GM19043 (cell line): ENCODE data around the gene PHF12.

ENCODE experiments used
- ATAC-seq: cut with Tn5 transposase; IDR thresholded peaks from one replicate; pipeline ENCODE4 v1.9.1; 2021; ENCODE audit warnings: low read depth; ENCODE audit not compliant: unreplicated experiment

Gene PHF12

GRCh38 chr17:28977659-28978355 is 26.5 kb upstream of the PHF12 start:
- no peak for ATAC-seq

- ATAC-seq = no peak
These were observed 24.3 kb upstream of the PHF12 start for GRCh38 chr17:28975646-28976045.

GRCh38 chr17:28975031-28975430 is 23.7 kb upstream of the PHF12 start:
- ATAC-seq = no peak

DNA sequence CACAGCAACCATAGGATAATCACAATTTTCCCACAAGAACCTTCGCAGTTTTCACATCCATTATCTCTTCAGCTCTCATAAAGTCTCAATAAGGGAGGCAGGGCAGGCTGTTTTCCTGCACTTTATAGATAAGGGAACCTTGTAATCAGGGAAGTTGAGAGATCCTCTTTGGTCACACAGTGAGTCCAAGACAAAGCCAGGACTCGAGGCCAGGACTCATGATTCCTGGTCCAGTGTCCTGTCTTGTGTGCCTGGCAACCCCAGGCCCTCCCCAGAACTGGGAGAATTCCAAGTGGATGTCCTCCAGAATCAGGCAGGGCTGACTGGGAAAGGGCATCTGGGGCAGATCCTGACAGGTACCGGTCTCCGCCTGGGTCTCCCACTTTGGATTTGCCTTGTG is 23.1 kb upstream of the PHF12 start:
- no peak for ATAC-seq

GRCh38 chr17:28973425-28973824 is 22.1 kb upstream of the PHF12 start:
- ATAC-seq = no peak

DNA sequence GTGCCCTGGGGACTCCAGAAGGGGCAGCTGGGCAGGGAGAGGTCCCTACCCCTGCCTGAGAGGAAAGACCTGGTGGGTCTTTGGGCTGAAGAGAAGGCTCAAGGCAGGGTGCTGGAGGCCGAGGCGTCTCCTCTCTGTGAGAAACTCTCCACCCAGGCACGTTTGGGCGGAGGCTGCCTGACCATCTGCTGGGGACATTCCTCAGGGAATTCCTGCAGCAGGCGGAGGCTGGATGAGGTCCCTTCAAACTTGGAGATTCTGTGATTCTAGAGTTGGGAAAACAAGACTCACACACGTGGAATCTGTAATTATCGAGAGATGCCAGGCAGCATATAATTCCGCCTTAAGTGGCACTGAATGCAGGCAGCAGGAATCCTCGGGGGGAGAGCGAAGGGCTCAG is 21.1 kb upstream of the PHF12 start:
- no peak for ATAC-seq

GRCh38 chr17:28970879-28971278 is 19.6 kb upstream of the PHF12 start:
- ATAC-seq = no peak

DNA sequence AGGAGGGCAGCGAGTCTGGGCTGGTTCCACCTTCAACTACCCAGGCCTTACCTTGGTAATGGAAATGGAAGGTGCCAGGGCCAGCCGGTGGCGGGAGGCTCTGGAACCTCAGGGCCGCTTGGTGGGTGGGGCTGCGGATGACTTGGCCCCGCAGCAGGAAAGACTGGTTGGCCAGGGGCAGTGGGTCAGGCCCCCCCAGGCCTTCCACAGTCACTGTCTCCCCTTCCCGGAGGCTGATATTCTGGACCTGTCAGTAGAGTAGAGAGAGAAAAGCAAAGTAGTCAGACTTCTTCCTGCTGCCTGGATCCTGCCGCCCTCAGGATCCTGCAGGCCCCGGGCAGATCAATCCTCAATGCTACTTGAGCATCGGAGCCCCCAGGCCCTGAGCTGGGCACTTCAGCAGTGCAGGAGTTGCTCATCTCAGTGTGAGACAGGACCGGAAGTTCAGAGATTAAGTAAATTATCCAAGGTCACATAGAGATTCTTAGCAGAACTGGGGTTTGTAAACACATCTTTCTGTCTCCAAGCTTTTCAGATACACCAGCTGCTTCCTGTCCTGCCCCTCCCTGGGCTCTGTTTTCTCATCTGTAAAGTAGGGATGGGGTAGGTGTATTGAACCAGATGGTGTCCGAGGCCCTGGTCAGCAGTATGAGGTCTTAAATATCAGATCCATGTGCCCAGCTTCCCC is 18.5 kb upstream of the PHF12 start:
- no peak for ATAC-seq

DNA sequence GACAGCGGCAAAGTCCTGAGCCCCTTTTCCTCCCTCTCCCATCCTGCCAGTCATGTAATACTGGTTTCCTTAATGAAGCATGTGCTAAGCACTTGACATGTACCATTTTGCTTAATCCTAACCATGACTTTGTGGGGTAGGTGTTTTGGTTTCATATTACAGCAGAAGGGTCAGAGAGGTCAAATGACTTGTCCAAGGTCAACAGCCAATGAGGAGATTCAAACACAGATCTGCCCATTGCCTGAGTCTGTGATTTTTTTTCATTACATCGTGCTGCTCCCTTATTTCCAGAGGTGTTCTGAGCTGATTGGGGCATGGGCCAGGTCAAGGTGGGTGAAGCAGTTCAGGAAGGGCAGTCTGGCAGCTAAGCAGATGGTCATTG is 17.6 kb upstream of the PHF12 start:
- no peak for ATAC-seq

DNA sequence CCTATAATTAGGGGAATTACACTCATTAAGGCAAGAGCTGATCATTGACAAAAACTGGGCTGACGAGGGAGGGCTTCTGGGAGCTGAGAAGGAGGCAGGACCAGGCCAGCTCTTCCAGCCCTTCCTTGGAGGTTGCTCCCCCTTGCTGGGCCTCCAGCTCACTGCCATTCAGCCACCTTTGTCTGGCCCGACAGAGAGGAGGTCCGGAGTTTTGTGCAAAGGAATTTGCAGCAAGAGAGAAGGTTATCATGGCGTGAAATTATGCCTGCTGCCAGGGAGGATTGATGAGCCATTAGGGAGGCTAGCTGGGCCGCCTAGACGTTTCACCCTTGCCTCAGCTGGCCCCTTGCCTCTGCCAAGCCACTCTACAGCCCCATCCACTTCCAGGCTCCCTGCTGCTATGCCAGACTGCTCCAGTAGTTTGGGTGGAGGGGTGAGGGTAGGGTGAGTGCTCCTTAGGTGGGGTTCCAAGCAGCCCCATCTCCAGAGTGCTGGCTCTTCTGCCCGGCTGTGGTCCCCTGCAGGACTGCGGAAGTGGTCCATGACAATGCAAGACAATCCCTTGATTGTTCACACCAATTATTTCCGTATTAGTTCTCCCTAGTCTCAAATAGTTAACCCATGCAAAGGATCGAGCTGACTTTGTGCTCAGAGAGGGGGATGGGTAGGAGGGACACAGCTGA is 17.1 kb upstream of the PHF12 start:
- no peak for ATAC-seq

DNA sequence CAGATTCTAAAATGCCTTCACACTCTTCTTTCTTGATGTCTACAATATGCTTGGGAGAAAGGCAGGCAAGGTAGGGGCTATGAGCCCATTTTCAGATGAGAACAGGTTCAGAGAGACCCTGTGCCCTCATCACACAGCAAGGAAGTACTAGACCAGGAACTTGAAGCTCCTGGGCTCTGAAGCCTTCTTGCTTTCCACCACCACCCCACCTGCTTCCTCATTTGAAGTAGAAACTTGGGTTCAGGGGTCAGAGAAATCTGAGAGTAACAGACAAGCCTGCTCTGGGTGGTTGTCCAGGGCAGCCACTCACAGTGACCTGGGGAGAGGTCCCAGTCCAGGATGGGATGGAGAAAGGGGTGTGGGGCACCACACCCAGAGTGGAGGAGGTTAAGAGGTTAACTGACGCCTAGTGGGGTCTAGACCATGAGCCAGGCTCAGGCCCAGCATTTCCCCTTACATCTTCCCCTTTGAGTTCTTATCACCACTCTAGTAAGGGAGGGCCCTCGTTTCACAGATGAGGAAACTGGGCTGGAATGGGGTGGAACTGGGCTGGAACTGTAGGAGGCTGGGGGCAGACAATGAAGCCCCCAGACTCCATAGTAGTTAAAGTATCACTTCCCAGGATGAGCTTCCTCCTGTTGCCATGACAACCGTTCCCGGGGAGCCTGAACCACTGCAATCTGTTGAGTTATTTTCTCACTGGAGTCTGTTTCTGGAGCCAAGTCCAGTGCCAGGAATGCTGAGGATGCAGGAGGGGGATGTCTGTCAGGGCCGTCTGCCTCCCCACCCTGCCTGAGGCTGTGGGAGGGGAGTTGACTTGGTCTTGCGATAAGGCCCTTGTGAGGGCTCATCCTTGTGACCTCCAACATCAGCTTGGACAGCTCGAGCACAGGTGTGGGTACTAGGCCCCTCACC is 16.2 kb upstream of the PHF12 start:
- ATAC-seq = no peak

GRCh38 chr17:28963841-28964240 is 12.5 kb upstream of the PHF12 start:
- ATAC-seq = no peak

DNA sequence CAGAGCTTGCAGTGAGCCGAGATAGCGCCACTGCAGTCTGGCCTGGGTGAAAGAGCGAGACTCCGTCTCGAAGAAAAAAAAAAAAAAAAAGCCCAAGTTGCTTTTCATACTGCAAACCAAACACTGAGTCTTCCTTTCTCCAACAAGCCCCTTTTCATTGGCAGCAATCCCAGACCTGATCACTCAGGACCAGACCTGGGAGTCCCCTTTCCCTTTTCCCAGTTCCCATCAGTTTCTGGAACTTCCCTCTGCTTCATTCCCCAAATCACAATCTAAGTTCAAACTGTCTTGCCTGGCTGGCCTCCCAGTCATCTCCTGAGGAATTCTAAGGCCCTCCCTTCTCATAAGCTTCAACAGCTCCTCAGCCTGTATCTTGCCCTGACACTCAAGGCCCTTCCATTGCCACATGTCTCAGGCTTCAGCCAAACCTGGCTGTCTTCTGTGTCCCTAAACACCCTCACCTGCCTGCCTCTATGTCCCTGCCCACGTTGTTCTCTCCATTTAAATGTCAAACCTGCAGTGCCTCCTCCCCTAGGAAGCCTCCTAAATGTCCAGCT is 11.8 kb upstream of the PHF12 start:
- no peak for ATAC-seq

GRCh38 chr17:28961391-28961790 is 10.1 kb upstream of the PHF12 start:
- ATAC-seq = no peak

DNA sequence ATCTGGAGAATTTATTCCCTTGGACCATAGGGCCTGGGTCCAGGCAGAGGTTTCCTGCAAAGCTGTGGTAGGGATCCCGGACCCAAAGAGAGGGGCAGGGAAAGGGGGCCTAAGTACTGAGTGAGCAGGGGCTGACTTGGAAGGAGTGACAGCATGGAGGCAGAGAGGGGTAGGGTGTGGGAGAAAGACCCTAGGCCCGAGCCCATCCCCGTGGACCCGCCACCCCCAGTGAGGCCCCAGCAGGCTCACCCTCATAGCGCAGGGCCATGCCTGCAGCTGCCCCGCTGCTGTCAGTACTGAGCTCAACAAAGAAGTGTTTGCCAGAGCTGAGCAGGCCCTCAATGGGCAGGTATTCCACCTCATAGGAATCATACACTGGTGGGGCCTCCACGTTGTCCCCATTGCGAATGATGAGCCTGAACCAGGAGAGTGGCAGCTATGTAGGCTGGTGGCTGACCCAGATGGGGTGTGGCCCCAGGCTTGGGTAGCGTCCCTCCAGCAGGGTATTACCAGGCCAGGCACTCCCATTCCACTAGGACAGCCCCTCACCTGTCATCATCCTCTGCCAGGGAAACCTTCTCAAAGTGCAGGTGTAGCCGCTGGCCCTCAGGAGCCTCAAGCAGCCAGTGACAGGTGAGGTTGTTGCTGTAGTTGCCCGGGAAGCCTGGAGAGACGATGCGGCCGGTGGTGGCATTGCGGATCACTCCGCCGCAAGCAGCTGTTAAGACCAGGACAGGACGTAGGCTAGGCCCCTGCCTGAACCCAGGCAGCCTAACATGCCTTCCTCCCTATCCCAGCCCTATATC is 9.1 kb upstream of the PHF12 start:
- no peak for ATAC-seq

- ATAC-seq = no peak
These were observed 8.2 kb upstream of the PHF12 start for GRCh38 chr17:28959471-28959871.

GRCh38 chr17:28958820-28959455 is 7.6 kb upstream of the PHF12 start:
- no peak for ATAC-seq

- ATAC-seq = no peak
These were observed 6.7 kb upstream of the PHF12 start for GRCh38 chr17:28957992-28958355.

DNA sequence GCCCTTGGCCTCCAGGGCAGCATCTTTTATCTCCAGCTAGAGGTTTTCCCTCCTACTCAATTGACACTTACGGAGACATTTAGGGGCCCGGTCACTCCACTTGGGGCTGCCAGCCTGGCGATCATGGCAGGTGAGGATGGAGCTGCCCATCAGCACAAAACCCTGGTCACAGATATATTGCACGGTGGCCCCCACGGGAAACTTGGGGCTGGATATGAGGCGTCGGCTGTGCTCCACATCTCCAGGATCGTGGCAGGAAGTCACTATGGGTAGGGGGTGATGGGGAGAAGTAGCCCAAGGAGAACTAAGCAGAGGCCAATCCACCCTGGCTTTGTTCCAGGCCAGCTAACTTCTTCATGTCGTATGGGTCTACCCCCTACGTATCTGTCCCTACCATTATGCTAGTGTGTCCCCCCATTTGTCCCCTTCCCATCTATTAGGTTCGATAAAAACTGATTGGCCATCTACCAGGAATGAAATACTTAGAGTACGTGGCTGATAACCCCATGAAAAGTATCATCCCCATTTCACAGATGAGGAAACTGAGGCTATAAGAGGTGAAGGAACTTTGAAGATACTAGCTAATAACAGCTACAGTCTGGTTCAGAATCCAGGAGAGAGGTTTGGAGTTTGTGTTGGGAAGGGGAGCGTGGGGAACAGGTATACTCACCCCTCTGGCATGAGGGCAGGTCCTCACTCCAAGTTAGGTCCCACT is 6.1 kb upstream of the PHF12 start:
- no peak for ATAC-seq
